LNCaP clone FGC (cell line): Measurements from ENCODE around the gene PRRT2.

Experiments
- DNase-seq: peaks from one replicate; pipeline ENCODE4 v3.0.0-alpha.2; 2011; ENCODE audit warnings: low read depth
- H3K4me3 ChIP-seq: 2 replicates; pipeline ENCODE4 v1.5.1; 2011; ENCODE audit warnings: mild to moderate bottlenecking, low read depth, low read length, control low read depth
- TF ChIP-seq, protein P1 (sequence below): IDR thresholded peaks from 2 replicates; pipeline ENCODE4 v1.5.1; 2012; ENCODE audit warnings: mild to moderate bottlenecking; ENCODE audit not compliant: control insufficient read depth, insufficient read depth; ENCODE audit errors: extremely low read depth

PRRT2 gene

GRCh38 chr16:29840240-29840639 lies 28.2 kb downstream of the PRRT2 start:
- TF ChIP-seq, protein P1, sequence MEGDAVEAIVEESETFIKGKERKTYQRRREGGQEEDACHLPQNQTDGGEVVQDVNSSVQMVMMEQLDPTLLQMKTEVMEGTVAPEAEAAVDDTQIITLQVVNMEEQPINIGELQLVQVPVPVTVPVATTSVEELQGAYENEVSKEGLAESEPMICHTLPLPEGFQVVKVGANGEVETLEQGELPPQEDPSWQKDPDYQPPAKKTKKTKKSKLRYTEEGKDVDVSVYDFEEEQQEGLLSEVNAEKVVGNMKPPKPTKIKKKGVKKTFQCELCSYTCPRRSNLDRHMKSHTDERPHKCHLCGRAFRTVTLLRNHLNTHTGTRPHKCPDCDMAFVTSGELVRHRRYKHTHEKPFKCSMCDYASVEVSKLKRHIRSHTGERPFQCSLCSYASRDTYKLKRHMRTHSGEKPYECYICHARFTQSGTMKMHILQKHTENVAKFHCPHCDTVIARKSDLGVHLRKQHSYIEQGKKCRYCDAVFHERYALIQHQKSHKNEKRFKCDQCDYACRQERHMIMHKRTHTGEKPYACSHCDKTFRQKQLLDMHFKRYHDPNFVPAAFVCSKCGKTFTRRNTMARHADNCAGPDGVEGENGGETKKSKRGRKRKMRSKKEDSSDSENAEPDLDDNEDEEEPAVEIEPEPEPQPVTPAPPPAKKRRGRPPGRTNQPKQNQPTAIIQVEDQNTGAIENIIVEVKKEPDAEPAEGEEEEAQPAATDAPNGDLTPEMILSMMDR = no peak
- DNase-seq = no peak

DNA sequence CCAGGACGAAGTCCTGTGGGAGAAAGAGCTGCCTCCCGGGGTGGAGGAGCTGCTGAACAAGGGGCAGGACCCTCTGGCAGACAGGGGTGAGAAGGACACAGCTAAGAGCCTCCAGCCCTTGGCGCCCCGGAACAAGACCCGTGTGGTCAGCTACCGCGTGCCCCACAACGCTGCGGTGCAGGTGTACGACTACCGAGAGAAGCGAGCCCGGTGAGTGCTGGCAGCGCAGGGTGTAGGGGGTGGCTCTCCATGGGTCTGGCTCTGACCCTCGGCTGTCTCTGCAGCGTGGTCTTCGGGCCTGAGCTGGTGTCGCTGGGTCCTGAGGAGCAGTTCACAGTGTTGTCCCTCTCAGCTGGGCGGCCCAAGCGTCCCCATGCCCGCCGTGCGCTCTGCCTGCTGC lies 29.6 kb downstream of the PRRT2 start:
- no peak overlapping the region for H3K4me3 ChIP-seq
- TF ChIP-seq, protein P1 = no peak
- no peak for DNase-seq

More at GRCh38 chr16:29840240-29840639, 28.2 kb downstream of the PRRT2 start:
- H3K4me3 ChIP-seq = no peak overlapping the region

GRCh38 chr16:29842732-29843346 lies 30.8 kb downstream of the PRRT2 start:
- DNase-seq = no peak
- H3K4me3 ChIP-seq = no peak overlapping the region
- TF ChIP-seq, protein P1 = no peak

- DNase-seq = no peak
- TF ChIP-seq, protein P1 = no peak
- no peak overlapping the region for H3K4me3 ChIP-seq
Observed at GRCh38 chr16:29843931-29844330, 31.9 kb downstream of the PRRT2 start.

GRCh38 chr16:29844575-29845331 lies 32.8 kb downstream of the PRRT2 start:
- no peak for DNase-seq
- H3K4me3 ChIP-seq = no peak overlapping the region
- TF ChIP-seq, protein P1 = no peak

DNA sequence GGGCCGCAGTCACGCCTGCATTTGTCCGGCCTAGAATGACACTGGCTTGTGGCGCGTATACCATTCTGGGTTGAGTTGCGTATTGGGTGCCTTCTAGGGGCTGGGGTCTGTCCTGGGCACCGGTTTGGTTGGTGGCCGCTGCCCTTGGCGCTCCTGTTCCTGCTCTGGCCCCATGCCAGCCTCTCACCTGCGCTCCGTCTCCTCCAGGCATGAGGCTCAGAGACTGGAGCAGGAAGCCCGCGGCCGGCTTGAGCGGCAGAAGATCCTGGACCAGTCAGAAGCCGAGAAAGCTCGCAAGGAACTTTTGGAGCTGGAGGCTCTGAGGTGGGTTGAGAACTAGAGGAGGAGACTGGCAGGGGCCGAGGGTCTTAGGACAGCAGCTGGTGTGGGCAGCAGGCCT lies 33.7 kb downstream of the PRRT2 start:
- TF ChIP-seq, protein P1 = no peak
- DNase-seq = no peak
- no peak overlapping the region for H3K4me3 ChIP-seq
